Tibial artery (tissue), 4 donors: ENCODE measurements around the gene NOB1.

Experiments used
- DNase-seq, 2 donors: peaks; one replicate each; pipeline ENCODE4 v3.0.0-alpha.2; 2019
- H3K27ac ChIP-seq, 2 donors: fragments of 200-600 bp; sonication (generic) in 1 of 2; 1 replicate in 1 of 2; 2 replicates in 1 of 2; pipeline ENCODE4 v1.5.1; 2018 to 2019; ENCODE audit warnings: mild to moderate bottlenecking in 1 of 2
- H3K27me3 ChIP-seq, 2 donors: fragments of 200-600 bp; sonication (generic) in 1 of 2; one replicate each; pipeline versions ENCODE4 v1.5.1 to v1.6.0; 2016 to 2019
- H3K36me3 ChIP-seq, 3 donors: fragments of 200-600 bp; sonication (generic) in 2 of 3; one replicate each; pipeline ENCODE4 v1.5.1; 2016 to 2019; ENCODE audit warnings: mild to moderate bottlenecking in 2 of 3
- H3K4me1 ChIP-seq, 4 donors: fragments of 200-600 bp; sonication (generic) in 2 of 4; 1 replicate in 3 of 4; 2 replicates in 1 of 4; pipeline ENCODE4 v1.5.1; 2016 to 2019
- H3K4me3 ChIP-seq, 2 donors: fragments of 200-600 bp; sonication (generic) in 1 of 2; 1 replicate in 1 of 2; 2 replicates in 1 of 2; pipeline ENCODE4 v1.5.1; 2018 to 2019; ENCODE audit warnings: mild to moderate bottlenecking in 2 of 2
- H3K9me3 ChIP-seq, 3 donors: fragments of 200-600 bp; sonication (generic) in 1 of 3; one replicate each; pipeline ENCODE4 v1.5.1; 2016 to 2019
- intact Hi-C: fragments of 100-400 bp; cut with DNase I; formaldehyde crosslinking; loops from one replicate; pipeline ENCODE4 v1.15.0; 2023; ENCODE audit warnings: low total_unique reads
- TF ChIP-seq, protein P1 (sequence below), 2 experiments: fragments of 200-600 bp in 1 of 2; fragments of 450-650 bp in 1 of 2; IDR thresholded peaks; one replicate each; pipeline ENCODE4 v1.5.1; 2017 to 2019; ENCODE audit warnings: antibody characterized with exemption in 2 of 2, mild to moderate bottlenecking in 1 of 2, moderate library complexity in 1 of 2

The NOB1 gene

DNA sequence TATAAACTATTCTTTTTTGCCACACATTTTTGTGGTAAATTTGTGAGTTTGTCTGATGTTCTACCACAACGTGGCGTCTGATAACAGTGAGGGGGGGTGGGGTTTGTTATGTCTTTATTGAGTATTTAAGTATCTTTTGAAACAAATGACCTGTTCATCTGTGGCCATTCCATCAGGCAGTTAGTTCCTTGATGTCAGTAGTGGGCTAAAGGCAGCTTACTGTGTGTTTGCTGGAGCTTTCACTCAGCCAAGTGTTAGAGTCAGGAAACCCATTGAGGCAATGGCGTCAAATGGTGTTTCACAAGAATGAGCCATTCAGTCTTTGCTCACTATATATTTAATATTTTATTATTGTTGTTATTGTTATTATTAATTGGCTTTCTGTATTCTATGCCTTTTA is 56.3 kb downstream of the NOB1 start:
- intact Hi-C loops, result no loop called here
- Histone ChIP-seq H3K36me3 (peaks cover 36 to 43% (median 42%) of the 10 kb centered on the region in 3 donors), H3K4me1 (no peaks in the 10 kb centered on the region), H3K9me3 (no peaks in the 10 kb centered on the region), H3K27me3 (no peaks in the 10 kb centered on the region), H3K27ac (no peak overlapping the region), H3K4me3 (no peak overlapping the region)
- no peak for DNase-seq
- TF ChIP-seq, protein P1, sequence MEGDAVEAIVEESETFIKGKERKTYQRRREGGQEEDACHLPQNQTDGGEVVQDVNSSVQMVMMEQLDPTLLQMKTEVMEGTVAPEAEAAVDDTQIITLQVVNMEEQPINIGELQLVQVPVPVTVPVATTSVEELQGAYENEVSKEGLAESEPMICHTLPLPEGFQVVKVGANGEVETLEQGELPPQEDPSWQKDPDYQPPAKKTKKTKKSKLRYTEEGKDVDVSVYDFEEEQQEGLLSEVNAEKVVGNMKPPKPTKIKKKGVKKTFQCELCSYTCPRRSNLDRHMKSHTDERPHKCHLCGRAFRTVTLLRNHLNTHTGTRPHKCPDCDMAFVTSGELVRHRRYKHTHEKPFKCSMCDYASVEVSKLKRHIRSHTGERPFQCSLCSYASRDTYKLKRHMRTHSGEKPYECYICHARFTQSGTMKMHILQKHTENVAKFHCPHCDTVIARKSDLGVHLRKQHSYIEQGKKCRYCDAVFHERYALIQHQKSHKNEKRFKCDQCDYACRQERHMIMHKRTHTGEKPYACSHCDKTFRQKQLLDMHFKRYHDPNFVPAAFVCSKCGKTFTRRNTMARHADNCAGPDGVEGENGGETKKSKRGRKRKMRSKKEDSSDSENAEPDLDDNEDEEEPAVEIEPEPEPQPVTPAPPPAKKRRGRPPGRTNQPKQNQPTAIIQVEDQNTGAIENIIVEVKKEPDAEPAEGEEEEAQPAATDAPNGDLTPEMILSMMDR (IDR thresholded peaks at IDR 0.05), result no peak

DNA sequence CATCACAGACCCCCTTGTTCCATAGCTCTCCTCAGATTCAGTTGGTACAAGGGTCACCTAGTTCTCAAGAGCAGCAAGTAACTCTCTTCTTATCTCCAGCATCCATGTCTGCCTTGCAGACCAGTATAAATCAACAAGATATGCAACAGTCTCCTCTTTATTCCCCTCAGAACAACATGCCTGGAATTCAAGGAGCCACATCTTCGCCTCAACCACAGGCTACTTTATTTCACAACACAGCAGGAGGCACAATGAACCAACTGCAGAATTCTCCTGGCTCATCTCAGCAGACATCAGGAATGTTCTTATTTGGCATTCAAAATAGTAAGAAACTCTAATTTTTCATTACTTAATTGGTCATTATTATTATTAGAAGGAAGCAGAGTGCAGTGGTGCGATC is 60.8 kb downstream of the NOB1 start:
- Histone ChIP-seq H3K36me3 (peaks cover 60 to 70% (median 69%) of the 10 kb centered on the region in 3 donors), H3K4me1 (no peaks in the 10 kb centered on the region), H3K27ac (no peak overlapping the region), H3K9me3 (no peaks in the 10 kb centered on the region), H3K4me3 (no peak overlapping the region), H3K27me3 (no peaks in the 10 kb centered on the region)
- TF ChIP-seq, protein P1 (IDR thresholded peaks at IDR 0.05), result no peak
- intact Hi-C loops, result no loop called here
- DNase-seq, result no peak

DNA sequence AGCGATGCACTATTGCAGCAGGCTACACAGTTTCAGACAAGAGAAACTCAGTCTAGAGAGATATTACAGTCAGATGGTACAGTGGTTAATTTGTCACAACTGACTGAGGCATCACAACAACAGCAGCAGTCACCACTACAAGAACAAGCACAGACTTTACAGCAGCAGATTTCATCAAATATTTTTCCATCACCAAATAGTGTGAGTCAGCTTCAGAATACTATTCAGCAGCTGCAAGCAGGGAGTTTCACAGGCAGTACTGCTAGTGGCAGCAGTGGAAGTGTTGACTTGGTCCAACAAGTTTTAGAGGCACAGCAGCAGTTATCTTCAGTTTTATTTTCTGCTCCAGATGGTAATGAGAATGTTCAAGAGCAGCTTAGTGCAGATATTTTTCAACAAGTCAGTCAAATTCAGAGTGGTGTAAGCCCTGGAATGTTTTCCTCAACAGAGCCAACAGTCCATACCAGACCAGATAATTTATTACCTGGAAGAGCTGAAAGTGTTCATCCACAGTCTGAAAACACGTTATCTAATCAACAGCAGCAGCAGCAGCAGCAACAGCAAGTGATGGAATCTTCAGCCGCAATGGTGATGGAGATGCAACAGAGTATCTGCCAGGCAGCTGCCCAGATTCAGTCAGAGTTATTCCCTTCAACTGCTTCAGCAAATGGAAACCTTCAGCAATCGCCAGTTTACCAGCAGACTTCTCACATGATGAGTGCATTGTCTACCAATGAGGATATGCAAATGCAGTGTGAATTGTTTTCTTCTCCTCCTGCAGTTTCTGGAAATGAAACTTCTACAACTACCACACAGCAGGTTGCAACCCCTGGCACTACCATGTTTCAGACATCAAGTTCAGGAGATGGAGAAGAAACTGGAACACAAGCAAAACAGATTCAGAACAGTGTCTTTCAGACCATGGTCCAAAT is 62.5 kb downstream of the NOB1 start:
- Histone ChIP-seq H3K27ac (no peak overlapping the region), H3K27me3 (no peaks in the 10 kb centered on the region), H3K36me3 (peaks cover 62 to 71% (median 66%) of the 10 kb centered on the region in 3 donors), H3K4me1 (no peaks in the 10 kb centered on the region), H3K9me3 (no peaks in the 10 kb centered on the region), H3K4me3 (no peak overlapping the region)
- DNase-seq, result no peak
- TF ChIP-seq, protein P1 (IDR thresholded peaks at IDR 0.05), result no peak
- intact Hi-C loops, result no loop called here
